Loucy (cell line): ENCODE results near the gene CETP.

Experiments used
- EZH2phosphoT487 ChIP-seq: fragments of 200-600 bp; IDR thresholded peaks from 2 replicates; pipeline ENCODE4 v1.6.1; 2018; ENCODE audit warnings: antibody characterized with exemption, mild to moderate bottlenecking, moderate library complexity, borderline replicate concordance
- TF ChIP-seq, protein P1 (sequence below): fragments of 200-600 bp; sonication (generic); conservative IDR thresholded peaks from 2 replicates; pipeline ENCODE4 v1.5.1; 2014; ENCODE audit warnings: mild to moderate bottlenecking, antibody characterized with exemption, low read length

DNA sequence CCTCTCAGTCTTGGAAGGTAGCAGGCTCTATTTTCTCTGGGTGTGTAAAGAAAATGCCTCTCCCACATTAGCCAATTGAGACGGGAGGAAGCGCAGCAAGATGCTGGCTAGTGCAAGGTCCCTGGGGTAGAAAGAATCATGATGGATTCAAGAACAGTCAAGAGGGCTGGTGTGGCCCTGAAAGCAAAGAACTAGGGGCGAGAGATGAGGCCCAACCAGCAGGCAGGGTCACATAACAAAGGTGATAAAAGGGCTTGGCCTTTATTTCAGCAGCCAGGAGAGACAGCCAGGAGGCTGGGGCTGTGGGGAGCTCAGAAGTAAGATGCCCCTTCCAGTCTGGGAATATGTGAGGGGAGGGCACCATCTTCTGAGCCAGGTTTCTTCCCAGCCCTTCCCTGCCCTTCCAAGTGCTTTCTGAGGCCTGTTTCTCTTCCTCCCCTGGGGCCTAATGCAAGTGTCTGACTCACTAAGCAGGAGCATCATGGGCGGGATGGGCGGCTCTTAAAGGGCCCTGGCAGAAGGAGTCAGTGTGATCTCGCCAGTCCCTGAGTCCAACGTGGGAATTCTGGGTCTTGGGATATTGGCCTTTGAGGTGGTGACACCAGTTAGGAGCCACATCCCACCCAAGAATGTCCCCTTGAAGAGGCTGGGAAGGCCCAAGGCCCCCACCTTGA is 23.7 kb downstream of the CETP start:
- TF ChIP-seq, protein P1, sequence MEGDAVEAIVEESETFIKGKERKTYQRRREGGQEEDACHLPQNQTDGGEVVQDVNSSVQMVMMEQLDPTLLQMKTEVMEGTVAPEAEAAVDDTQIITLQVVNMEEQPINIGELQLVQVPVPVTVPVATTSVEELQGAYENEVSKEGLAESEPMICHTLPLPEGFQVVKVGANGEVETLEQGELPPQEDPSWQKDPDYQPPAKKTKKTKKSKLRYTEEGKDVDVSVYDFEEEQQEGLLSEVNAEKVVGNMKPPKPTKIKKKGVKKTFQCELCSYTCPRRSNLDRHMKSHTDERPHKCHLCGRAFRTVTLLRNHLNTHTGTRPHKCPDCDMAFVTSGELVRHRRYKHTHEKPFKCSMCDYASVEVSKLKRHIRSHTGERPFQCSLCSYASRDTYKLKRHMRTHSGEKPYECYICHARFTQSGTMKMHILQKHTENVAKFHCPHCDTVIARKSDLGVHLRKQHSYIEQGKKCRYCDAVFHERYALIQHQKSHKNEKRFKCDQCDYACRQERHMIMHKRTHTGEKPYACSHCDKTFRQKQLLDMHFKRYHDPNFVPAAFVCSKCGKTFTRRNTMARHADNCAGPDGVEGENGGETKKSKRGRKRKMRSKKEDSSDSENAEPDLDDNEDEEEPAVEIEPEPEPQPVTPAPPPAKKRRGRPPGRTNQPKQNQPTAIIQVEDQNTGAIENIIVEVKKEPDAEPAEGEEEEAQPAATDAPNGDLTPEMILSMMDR: no peak
- TF ChIP-seq EZH2phosphoT487: no peak
